Measurements from ENCODE around the gene UFD1.

DNA sequence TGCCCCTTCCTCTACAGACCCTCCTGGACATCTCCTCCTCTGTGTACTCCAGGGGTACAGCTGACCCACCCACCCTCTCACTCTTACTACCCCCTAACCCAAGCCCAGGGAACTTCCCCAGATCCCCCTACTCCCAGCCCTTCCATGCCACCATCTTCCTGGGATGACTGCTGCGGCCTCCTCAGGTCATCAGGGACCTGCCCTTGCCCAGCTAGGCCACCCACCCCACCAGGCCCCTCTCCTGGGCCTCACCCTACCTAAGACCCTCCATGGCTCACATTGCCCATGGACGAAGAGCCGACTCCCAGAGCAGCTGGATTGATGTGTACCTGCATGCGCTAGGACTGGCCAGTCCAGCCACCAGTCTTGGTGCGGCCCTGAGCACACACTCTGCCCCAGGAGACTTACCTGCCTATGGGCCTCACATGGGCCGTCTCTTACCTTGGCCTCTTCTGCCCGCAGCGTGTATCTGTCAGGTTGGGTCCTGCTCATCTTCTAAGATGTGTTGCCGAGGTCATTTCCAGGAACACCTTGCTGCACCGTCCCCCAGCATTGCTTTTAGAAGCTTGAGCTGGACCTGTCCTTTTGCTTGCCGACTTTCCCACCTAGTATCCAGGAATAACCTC lies 47.2 kb upstream of the UFD1 start:
- TF ChIP-seq POLR2AphosphoS5 (IDR thresholded peaks at IDR 0.05; ENCODE audit: low read depth, low read length) (no peak), TAF1 (IDR thresholded peaks at IDR 0.05; ENCODE audit: borderline replicate concordance, insufficient read depth, low read length) (no peak), SIN3A (IDR thresholded peaks at IDR 0.05; ENCODE audit: borderline replicate concordance, insufficient read depth, low read length) (no peak)
